Stimulated activated naive CD8-positive, alpha-beta T cell treated with anti-CD3 and anti-CD28 coated beads, Interleukin-15, Interleukin-2, amounts not matched to agents 100 U/mL and 50 U/mL, for 24 hours (primary cell): ENCODE results near the gene AMOTL1.
"Not testable (repeated sequence)": the region's sequence is repeated elsewhere in the genome, so short reads cannot be mapped to it uniquely, and the experiment has no call there.

Source experiments
- ATAC-seq: fragments of 150-1000 bp; cut with Tn5 transposase; one replicate; pipeline ENCODE4 v1.10.0; 2021
- DNase-seq: peaks from one replicate; pipeline ENCODE4 v3.0.0; 2021

The AMOTL1 gene

GRCh38 chr11:94882931-94883330 is 114.8 kb downstream of the AMOTL1 start:
- ATAC-seq (no peak), DNase-seq (no peak)

GRCh38 chr11:94883878-94884277 is 115.7 kb downstream of the AMOTL1 start:
- ATAC-seq (no peak), DNase-seq (no peak)

DNA sequence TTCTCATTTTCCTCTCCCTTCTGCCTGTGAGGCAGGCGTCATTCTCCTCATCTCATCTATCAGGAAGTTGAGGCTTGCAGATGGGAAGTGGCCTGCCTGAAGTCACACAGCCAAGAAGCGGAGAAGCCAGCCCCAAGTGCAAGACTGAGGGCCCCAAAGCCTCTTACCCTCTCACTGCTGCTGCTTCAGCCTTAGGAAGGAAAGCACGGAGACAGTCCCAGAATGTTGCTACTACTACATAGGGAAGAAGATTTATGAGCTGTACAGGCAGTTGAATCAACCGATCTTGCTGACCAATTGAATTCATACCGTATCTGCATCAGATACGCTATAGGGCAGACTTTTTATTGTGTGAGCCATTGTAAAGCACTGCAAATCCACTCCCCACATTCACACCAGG is 116.2 kb downstream of the AMOTL1 start:
- DNase-seq (no peak), ATAC-seq (no peak)

DNA sequence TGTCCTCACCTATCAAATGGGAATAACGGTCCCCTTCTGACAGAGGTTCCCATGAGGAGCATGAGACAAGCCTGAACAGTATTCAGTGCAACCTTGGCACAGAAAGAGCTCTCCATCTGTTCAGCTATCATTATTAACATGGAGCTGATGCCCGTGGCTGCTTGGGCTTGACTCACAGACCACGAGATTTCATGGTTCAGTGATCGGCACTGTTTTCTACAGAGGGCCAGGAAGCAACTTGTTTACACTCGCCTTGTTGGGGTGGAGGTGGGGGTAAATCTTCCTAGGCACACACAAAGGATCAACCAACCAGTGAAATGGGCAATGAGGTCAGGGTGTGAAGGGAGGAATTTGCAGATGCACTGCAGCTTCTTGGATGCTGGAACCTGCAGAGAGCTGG is 117.0 kb downstream of the AMOTL1 start:
- ATAC-seq (no peak), DNase-seq (no peak)

DNA sequence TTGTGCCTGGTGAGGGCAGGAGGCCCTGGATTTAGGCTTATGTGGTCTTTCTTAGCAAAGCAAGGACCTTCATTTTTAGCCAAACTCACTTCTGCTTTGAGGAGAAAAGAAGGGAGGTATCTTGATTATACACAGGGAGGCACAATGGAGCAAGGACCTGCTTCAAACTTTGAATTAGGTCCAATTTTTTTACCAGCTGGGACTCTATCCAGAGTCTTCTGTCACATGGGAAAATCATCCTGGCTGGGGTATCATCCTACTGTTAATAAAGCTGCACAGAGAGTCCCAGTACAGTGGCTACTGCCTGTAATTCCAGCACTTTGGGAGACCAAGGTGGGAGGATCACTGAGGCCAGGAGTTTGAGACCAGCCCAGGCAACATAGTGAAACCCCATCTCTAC is 117.4 kb downstream of the AMOTL1 start:
- no peak for ATAC-seq

GRCh38 chr11:94888204-94888603 is 120.0 kb downstream of the AMOTL1 start:
- DNase-seq: no peak
- ATAC-seq: no peak

More for the DNA sequence above, 117.4 kb downstream of the AMOTL1 start:
- DNase-seq: no peak

DNA sequence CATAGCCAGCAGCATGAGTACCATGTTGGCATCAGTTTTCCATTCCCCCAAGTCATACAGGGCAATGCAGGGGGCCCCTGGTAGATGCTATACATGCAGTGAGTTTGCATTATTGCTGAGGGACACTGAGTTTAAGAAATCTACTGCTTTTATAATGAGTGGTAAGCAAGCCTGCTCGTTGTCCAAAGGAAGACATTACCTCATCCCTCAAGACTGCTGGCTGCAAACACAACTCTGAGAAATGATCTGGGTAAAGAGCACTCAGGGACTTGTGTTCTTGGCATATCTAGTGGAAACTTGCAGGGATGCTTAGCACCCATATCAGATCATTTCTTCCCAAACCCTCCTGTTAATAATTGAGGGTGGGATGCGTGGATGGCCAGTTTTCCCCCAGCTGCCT is 127.3 kb downstream of the AMOTL1 start:
- ATAC-seq: no peak
- DNase-seq: no peak

DNA sequence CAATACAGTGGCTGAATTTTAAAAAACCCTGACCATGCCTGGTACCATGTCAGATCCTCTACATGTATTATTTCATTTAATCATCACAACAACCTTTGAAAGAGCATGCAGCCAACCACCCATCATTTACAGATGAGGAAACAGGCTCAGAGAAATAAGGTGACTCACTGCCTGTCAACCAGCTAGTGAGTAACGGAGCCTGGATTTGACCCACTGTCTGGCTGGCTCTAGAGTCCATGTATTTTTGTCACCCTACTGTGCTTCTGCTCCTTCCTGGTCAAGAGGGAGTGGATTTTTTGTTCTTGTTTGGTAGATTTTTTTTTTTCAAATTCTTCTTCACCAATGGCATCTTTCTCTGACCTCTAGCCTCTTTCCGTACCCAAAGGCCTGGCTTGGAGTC is 127.8 kb downstream of the AMOTL1 start:
- DNase-seq (no peak), ATAC-seq (no peak)

- no peak for ATAC-seq
These were observed 129.2 kb downstream of the AMOTL1 start for GRCh38 chr11:94897330-94897768.

GRCh38 chr11:94907226-94907625 is 139.1 kb downstream of the AMOTL1 start:
- ATAC-seq (no peak), DNase-seq (no peak)

More at GRCh38 chr11:94897330-94897768, 129.2 kb downstream of the AMOTL1 start:
- peak; percentile 44 for DNase-seq

DNA sequence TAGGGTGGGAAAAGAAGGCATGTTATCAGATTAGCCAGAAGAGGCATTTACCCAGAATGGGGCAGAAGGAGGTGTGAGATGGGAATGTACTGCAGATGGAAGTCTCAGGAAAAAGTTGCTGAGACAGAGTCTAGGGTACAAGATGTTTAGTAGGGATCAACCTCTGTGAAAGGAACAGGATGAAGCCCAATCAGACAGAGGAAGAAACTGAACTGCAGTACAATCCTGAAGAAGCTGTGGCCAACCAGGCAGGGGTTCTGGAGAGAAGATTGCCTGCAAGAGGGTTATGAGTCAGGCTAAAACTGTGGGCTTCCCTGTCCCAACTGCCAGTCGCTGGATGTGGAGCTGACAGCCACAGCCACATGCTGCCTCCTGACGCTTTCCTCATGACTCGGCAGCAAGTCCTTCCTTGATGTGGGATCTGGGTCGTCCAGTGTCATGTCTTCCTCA is 141.2 kb downstream of the AMOTL1 start:
- ATAC-seq (no peak), DNase-seq (no peak)

DNA sequence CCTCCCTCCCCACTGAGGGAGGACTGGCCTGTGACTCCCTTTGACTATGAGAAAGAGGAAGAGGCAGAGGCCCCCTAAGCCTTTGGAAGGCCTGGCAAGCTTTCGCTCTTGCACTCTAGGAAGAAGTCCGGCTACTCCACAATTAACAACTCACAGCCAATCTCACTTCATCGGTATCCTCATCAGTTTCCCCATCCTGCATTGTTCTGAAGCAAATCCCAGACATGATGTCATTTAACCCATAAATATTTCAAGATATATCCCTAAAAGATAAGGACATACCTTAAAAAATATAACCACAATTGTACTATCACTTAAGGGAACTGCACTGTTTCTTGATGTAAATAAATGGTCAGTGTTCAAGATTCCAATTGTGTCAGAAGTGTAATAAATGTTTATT is 142.1 kb downstream of the AMOTL1 start:
- no peak for DNase-seq
- no peak for ATAC-seq

DNA sequence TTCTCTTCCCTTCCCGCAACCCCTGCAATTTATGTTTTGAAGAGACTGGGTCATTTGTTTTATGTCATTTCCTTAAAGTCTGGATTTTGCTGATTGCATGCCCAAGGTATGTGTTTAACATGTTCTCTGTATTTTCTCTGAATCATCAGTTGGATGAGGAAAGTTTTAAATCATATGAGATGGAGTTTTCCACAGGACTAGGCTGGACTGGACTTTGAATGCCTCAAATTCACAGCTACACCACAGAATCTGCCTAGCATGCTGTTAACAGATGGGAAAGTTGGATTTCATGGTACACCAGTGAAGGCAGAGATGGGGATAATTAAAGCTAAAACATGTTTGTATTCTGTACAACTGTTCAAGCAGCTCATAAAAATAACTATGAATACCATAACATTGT is 142.6 kb downstream of the AMOTL1 start:
- DNase-seq (no peak), ATAC-seq (no peak)

DNA sequence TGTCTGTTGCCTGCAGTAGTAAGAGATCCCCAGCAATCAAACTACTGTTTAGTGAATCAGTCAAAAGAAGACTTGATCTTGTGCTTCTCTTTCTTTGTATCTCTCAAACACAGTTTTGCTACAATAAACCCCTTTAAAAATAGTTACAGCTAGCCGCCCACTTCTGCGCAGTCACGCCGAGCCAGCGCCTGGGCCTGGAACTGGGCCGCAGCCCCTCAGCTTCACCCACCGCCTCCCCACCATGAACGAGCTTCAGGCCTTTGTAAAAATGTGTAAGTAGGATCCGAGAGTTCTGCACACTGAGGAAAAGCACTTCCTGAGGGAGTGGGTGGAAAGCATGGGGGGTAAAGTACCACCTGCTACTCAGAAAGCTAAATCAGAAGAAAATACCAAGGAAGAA is 144.7 kb downstream of the AMOTL1 start:
- DNase-seq (no peak), ATAC-seq (no peak)

DNA sequence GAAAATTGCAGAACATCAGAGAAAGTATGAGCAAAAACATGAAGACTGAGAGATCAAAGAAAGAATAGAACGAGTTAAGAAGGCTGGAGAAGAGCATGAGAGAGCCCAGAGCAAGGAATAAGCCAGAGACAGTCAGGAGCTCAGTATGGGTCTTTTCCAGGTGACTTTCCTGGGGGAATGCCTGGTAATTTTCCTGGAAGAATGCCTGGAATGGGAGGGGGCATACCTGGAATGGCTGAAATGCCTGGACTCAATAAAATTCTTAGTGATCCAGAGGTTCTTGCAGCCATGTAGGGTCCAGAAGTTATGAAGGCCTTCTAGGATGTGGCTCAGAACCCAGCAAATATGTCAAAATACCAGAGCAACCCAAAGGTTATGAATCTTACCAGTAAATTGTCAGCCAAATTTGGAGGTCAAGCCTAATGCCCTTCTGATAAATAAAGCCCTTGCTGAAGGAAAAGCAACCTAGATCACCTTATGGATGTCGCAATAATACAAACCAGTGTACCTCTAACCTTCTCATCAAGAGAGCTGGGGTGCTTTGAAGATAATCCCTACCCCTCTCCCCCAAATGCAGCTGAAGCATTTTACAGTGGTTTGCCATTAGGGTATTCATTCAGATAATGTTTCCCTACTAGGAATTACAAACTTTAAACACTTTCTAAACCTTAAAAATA is 145.7 kb downstream of the AMOTL1 start:
- ATAC-seq, DNase-seq: not testable (repeated sequence)

DNA sequence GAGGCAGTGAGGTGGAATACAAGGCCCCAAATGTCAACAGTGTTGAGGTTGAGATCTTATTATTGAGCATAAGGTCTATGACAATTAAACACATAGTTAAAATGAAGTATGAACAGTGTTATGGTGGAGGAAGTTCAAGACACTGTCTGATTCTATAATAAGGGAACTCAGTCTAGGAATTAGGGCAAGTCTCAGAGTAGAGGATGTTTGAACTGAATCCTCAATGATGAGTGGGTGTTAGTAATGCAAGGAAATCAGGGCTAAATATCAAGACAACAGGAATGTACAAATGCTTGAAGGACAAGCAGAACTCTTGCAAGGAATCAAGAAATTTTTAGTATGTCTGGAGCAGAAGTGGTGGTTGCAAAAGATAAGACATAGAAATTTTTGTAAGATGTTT is 152.2 kb downstream of the AMOTL1 start:
- no peak for DNase-seq
- no peak for ATAC-seq

GRCh38 chr11:94922321-94923003 is 154.3 kb downstream of the AMOTL1 start:
- no peak for ATAC-seq
- no peak for DNase-seq

- ATAC-seq (no peak), DNase-seq (no peak)
These were observed 154.8 kb downstream of the AMOTL1 start for GRCh38 chr11:94923004-94923334.

DNA sequence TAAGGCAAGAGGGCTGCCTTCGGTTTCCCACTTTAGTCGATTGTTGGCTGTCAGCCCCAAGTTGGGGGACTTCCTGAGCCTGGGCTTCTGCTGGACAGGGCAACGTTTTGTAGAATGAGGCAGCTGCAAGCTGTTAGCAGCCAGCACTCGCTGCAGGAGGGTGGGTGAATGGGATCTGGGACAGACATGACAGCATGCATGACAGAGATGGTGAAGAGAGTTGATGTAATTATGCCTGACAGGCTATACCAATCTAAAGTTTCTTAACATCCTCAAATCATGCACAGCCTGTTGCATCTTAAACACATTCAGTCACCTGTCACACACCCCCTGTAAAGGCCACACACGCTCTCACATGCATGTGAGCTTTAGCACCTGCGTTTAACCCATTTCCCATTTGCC is 156.0 kb downstream of the AMOTL1 start:
- DNase-seq: no peak
- no peak for ATAC-seq

DNA sequence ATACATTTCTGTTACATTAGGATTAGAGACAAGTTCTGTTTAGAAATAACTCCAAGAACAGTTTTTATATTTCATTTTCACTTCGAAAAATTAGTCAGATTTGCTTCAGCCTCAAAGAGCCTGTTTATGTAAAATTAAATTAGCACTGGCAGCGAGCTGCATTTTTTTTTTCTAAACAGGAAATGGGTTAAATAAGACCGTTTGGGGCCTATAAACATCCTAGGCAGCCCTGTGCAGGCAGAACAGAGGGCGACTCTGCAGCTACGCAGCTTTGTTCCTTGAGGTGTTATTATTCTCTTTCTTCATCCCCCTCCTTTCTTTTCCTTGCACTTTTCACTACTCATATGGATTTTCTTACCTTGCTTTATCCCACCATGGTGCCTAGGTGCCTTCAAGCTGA is 156.5 kb downstream of the AMOTL1 start:
- DNase-seq (no peak), ATAC-seq (no peak)

- ATAC-seq (no peak), DNase-seq (no peak)
These were observed 157.5 kb downstream of the AMOTL1 start for GRCh38 chr11:94925422-94926270.

- DNase-seq: no peak
These were observed 158.1 kb downstream of the AMOTL1 start for GRCh38 chr11:94926271-94926625.

More at GRCh38 chr11:94926271-94926625, 158.1 kb downstream of the AMOTL1 start:
- no peak for ATAC-seq
